T-helper 9 cell (primary cell): ENCODE measurements around the gene SV2B.
"Not testable (repeated sequence)": the region's sequence is repeated elsewhere in the genome, so short reads cannot be mapped to it uniquely, and the experiment has no call there.

ENCODE experiments used
- DNase-seq: peaks from one replicate; pipeline ENCODE4 v3.0.0-alpha.2; 2020
- total RNA-seq, 2 donors: gene quantifications; one replicate each; lab custom pipeline; 2026; lab: John Stamatoyannopoulos, UW

Gene SV2B
- total RNA-seq: 0 to 0.24 reads per million in 2 donors

DNA sequence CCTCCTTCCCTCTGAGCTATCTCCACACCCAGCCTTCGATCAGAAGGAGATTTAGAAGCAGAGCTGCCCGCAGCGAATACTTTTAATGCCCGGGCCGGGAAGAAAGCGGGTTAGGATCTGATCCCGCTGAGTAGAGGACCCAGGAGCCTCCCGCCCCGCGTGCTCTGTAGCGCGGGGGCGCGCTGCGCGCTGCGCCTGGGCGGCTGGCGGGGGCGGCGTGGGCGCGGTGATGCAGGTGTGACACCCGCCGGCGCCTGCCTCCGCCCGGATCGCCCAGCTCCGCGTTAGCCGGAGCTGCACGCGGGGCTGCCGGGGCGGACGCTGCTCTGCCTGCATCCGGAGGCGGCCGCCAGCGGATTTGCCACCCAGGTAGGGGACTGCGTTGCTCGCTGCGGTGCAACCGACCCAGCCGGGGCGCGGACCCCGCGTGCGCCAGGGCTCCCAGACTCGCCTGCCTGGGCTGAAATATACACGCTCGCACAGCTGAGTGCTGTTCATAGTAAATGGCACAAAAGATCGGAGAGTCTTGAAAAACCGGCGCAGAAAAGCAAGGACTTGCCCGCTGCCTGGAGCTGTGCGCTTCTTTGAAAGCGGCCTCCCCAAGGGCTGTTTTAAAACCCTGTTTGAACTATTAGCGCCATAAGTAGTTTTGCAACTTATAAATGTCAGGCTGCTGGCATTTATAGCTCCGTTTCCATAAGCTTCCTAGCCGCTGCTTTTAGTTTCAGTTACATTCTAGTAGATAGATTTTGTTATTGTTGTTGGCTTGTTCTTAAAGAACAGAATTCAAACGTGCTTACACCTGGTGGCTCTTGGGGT, at the start of gene SV2B:
Gene SV2B (plus strand): TSS at position 263 of the 819 bp plus-strand sequence. CDS start 126,007 bp downstream, outside the sequence.
- peak; percentile 18 for DNase-seq

DNA sequence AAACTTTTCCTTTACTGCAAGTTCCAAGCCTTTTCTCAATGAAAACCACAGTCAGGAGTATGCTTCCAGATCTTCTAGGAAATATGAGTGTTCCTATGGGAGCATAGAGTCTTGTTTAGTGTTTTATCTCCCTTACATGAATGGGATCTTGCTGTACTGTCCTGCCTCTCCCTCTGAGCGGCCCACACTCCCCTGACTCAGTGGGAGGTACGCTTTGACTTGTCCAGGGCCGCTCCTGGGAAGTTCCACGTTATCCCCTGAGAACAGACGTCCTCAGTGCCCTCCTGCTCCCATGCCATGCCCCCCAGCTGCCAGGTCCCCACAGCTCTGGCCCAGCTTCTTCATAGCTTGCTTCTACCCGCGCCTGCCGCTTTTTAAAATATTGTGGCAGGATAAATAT, 48.8 kb upstream of the SV2B start:
- no peak for DNase-seq

- no peak for DNase-seq
Observed at GRCh38 chr15:91054816-91055215, 45.2 kb upstream of the SV2B start.

DNA sequence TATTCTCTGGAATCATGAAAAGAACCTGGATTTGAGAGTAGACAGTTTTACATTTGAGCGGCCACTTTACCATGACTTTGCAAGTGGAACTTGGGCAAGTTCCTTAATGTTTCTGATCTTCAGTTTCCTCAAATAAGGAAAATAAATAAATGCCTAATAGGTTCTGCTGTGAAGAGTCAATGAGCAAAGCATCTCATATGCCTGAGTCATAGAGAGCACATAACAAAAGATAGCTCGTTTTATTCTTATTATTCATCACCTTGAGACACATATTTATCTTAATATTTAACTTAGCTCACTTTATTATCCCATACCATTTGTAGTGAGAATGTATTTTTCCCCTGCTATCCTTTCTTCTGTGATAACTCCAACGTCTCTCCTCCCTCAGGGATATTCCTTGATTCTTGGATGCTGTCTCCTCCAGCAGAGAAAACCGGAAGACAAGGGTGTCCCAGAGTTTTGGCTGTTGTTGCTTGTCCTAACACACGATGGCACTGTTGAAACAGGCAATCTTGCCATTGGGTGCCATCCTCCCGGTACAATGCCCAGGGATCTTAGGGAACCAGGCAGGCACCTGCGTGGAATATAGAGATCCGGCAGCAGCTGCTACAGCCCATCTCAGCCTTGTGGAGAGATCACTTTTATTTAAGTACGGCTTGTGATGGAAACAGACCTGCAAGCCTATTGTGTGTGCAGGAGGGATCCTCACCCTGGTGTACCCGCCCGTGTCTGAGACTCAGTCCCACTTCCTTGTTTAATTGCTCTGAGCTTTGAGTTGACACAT, 44.3 kb upstream of the SV2B start:
- DNase-seq: no peak

GRCh38 chr15:91061230-91061629, 38.8 kb upstream of the SV2B start:
- no peak for DNase-seq

- no peak for DNase-seq
Observed at GRCh38 chr15:91061997-91062396, 38.1 kb upstream of the SV2B start.

DNA sequence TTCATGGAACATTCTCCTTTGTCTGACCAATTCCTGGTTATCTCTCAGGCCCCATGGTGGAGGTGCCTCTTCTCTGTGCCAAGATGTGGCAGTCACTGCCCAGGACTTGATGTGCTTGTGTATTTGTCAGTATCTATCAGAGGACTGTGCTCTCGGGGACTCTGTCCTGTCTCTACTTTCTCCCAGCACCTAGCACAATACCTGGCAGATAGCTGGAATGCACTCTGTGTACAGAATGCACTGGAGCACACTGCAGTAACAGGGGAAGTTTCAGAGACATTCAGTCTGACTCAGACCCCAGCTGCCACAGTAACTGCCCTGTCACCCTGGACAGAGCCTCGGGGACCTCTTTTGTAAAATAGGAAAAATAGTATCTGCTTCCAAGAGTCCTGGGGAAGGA, 34.6 kb upstream of the SV2B start:
- no peak for DNase-seq

DNA sequence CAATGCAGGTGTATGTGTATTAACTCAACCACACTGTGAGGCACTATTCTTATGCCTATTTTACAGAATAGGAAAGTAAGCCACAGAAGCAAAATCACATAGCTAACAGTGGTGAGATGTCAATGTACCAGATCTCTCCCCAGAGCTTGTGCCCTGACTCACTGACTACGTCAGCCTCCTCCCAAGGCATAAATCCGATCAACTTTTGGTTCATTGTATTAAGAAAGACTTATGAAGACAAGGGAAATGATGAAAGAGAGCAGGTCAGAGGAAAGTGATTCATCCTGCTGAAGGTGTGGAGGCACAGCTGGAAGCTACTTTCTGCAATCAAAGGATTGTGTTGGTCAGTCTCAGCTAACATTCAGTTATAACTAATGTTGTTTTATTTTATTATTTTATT, 33.0 kb upstream of the SV2B start:
- DNase-seq: no peak

GRCh38 chr15:91068436-91068835, 31.6 kb upstream of the SV2B start:
- no peak for DNase-seq

- DNase-seq: no peak
Observed at GRCh38 chr15:91068966-91069365, 31.1 kb upstream of the SV2B start.

DNA sequence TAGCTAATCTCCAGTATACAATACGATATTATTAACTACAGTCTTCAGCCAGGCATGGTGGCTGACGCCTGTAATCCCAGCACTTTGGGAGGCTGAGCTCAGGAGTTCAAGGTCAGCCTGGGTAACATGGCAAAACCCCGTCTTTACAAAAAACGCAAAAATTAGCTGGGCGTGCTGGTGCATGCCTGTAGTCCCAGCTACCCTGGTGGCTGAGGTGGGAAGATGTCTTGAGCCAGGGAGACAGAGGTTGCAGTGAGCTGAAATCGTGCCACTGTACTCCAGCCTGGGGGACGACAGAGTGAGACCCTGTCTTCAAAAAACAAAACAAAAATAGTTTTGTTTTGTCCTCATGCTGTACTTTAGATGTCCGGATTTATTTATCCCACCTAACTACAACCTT, 29.2 kb upstream of the SV2B start:
- DNase-seq: no peak

DNA sequence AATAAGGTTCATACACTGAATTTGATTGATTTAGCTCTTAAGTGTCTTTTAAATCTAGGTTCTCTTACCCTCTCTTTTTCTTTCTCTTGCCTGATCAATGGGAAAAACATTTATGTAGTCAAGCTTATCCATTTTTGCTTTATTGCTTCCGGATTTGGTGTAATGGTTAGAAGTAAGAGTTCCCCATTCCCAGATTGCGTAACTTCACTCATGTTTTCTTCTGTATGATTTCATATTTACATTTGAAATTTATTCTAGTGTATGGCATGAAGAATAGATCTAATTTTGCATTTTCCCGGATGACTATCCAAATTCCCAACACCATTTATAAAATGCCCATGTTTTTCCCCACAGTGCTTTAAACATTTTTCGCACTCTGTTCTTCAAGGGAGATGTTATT, 27.9 kb upstream of the SV2B start:
- DNase-seq: no peak

GRCh38 chr15:91073077-91073476, 27.0 kb upstream of the SV2B start:
- DNase-seq: no peak

- DNase-seq: no peak
Observed at GRCh38 chr15:91073768-91074167, 26.3 kb upstream of the SV2B start.

DNA sequence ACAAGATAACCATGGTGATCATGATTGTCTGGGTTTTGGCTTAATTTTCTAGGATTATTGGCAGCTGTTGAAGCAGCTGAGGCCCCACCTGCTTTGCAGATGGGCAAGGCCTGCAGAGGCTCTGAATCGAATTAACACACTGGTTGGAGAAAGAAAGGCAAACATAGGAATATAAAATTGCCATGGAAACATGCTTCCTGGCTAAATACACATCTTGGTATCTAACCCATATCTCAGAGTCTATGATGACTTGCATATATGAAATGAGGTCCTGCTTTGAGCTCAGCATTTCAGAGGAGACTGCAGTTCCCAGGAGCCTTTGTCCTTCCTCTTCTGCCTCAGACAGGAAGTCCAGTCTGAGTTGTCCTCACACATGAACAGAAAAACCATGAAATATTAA, 24.3 kb upstream of the SV2B start:
- DNase-seq: no peak

DNA sequence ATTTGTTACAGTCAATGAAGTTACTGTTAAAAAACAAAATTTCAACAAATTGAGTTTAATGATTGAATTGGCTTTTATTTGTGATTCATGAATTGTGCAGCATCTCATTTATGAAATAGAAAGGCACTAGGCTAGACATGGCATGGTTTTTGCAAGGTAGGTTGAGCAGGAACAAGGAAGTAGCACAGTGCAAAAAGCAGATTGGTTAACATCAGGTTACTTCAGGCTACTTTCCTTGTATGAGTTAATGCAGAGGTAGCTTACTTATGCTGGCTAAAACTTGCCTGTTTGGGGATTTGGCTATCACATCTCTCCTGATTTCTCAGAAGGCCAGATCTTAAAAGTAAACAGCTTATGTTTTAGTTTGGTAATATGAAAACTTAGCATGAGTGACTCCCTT, 23.0 kb upstream of the SV2B start:
- DNase-seq: no peak

DNA sequence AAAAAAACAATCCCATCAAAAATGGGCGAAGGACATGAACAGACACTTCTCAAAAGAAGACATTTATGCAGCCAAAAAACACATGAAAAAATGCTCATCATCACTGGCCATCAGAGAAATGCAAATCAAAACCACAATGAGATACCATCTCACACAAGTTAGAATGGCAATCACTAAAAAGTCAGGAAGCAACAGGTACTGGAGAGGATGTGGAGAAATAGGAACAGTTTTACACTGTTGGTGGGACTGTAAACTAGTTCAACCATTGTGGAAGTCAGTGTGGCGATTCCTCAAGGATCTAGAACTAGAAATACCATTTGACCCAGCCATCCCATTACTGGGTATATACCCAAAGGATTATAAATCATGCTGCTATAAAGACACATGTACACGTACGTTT, 6.2 kb upstream of the SV2B start:
- DNase-seq: not testable (repeated sequence)

DNA sequence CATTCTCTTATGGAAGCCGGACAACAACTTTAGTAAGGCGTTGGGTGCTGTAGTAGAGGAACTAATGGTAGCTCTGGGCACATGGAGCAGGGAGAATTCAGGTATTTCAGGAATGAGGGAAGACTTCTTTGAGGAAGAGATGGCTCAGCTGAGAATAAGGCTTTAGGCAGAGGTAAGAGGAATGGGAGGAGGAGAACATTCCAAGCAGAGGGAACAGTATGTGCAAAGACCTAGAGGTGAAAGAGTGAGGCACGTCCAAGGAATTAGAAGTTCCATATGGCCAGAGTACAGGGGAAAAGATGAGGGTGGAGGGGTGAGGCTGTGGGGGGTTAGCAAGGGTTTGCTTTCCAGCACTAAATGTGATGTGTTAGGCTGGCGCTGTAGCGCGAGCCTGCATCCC, 1.6 kb upstream of the SV2B start:
- no peak for DNase-seq

DNA sequence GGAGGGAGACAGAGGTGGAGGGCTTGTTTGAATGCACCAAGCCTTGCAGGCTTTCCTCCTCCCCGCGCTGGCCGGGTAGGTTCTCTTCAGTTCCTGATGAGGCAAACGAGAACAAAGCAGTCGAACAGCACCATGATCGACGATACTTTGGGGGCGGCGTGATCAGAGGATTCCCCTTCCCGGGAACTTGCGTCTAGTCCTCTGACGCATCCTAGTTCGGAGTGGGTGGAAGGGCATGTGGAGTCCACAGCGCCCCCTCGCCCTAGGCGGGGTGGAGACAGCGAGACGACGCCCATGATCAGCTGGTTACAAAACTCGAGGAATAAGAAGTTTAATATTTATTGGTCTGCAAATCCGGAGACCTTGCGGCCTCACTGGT, 452 bp upstream of the SV2B start:
- DNase-seq: no peak

DNA sequence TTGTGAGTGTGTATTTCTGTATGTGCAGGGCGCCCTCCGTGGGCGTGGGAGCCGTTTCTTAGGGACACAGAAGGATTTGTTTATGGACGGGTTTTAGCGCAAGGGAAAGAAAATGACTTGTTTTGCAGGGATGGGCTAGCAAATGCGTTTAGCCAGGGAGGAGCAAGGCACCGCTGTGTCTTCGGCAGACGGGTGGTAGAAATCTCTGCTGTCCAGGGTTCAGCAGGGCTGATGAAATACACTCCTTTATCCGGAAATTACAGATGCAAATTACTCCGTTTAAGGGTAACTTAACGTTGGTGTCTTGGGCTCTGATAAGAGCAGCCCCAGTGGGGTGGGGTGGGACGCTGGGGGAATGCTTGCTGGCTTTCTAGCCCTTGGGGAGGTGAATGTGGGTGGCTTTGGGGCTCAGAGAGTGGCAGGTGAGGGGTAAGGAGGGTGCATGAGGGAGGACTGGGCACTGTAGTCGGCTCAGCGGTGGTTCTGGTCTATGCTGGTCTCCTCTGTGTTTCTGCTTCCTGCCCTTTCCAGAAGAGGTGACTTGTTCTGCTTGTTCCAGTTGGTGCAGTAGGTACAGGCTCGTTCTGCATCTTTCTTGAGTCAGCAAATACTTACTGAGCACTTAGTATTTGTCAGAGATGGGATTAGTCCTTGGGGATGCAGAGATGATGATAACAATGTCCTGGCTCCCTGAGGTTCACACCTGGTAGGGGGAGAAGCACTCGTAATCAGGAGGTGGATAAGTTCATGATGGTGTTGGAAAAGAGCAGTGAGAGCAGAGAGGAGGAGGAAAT, 954 bp downstream of the SV2B start:
- no peak for DNase-seq

DNA sequence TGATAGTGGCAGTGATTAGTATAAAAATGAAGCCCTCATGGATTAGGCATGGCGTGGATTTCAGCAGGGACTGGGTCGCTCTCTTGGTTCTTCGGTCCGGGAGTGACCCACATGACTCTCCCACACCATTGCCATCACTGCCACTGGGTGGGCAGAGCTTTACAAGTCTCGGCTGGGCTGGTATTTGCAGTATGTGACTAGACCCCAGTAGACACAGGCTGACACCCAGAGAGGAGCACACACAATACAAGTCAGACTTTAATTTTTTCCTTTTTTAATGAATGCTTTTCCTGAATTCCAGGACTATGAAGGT, 1.5 kb downstream of the SV2B start:
- no peak for DNase-seq

DNA sequence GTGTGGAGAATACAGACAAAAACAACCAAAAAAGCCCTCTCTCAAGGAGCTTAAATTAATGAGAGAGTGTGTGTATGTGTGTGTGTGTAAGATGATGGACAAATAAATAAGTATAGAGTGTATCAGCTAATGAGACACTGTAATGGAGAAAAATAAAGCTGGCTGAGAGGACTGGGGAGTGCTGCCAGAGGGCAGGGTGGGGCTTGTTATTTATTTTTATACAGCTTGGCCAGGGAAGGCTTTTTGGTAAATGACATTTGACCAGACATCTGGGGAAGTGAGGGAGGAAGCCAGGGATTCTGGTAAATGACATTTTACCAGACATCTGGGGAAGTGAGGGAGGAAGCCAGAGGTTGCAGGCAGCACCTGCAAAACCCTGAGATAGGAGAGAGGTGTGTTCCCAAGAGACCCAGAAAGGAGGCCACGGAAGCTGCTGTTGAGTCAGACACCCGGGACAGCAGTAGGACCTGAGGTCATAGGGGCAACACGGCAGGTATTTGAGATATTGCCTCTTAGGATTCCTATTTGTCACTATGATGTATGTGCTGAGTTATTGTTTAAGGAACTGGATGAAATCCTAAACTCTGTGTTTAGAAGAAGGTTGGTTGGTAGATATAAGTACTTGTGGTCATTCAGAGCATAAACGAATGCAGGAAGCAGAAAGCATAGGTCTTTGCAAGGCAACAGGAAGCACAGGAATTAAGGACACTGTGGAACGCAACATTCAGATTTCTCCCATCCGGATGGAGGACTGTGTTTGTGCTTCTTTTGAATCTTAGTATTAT, 2.7 kb downstream of the SV2B start:
- no peak for DNase-seq

GRCh38 chr15:91104111-91104510, 4.1 kb downstream of the SV2B start:
- no peak for DNase-seq
